GM19023 (cell line): ENCODE data around the gene STUM.
"Not testable (repeated sequence)": the region's sequence is repeated elsewhere in the genome, so short reads cannot be mapped to it uniquely, and the experiment has no call there.

Source experiments
- ATAC-seq: cut with Tn5 transposase; IDR thresholded peaks from one replicate; pipeline ENCODE4 v1.9.1; 2021; ENCODE audit warnings: mild to moderate bottlenecking, moderate library complexity; ENCODE audit not compliant: unreplicated experiment

Gene STUM

DNA sequence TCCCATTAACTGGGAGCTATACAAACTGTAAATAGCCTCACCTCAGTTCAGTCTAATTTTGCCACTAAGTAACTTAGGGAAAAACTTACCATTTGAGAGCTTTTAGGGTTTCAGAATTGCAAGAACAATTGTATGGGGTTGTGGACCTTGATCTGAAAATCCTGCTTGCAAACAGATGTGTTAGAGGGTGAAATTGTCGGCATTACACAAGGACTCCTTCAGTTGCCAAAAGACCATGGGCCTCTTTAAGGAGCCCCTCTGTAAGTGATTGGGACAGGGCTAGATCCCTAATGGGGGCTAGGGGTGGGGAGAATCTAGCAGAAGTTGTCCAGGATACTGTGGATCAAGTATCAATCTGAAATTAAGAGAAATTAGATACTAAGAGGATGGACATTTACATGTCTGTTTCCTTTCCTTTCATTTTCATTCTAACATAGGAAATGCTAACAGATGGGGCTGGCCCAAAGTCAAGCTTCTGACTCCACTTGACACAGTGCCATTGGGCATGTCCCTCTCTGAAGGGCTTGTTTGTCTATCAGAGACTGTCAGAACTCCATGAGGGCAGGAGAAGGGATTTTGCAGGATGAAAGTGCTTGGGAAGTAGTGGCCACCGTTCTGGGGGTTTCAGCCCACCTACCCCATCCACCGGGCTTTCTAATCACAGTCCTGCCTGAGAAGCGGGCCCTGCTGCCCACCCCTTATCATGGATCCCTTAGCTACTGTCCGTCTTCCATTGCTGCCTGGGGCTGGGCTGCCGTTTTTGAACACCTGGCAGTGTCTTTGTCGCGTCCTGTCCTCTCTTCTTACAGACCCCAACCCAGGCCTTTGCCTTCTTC lies 54.7 kb downstream of the STUM start:
- ATAC-seq: no peak

GRCh38 chr1:226603858-226604559 lies 55.4 kb downstream of the STUM start:
- ATAC-seq: no peak

GRCh38 chr1:226604560-226605317 lies 56.2 kb downstream of the STUM start:
- ATAC-seq: no peak

GRCh38 chr1:226605318-226605950 lies 56.9 kb downstream of the STUM start:
- no peak for ATAC-seq

GRCh38 chr1:226606311-226607267 lies 58.0 kb downstream of the STUM start:
- ATAC-seq: no peak

- no peak for ATAC-seq
Observed at GRCh38 chr1:226607268-226607660, 58.7 kb downstream of the STUM start.

GRCh38 chr1:226607821-226608220 lies 59.3 kb downstream of the STUM start:
- ATAC-seq: no peak

DNA sequence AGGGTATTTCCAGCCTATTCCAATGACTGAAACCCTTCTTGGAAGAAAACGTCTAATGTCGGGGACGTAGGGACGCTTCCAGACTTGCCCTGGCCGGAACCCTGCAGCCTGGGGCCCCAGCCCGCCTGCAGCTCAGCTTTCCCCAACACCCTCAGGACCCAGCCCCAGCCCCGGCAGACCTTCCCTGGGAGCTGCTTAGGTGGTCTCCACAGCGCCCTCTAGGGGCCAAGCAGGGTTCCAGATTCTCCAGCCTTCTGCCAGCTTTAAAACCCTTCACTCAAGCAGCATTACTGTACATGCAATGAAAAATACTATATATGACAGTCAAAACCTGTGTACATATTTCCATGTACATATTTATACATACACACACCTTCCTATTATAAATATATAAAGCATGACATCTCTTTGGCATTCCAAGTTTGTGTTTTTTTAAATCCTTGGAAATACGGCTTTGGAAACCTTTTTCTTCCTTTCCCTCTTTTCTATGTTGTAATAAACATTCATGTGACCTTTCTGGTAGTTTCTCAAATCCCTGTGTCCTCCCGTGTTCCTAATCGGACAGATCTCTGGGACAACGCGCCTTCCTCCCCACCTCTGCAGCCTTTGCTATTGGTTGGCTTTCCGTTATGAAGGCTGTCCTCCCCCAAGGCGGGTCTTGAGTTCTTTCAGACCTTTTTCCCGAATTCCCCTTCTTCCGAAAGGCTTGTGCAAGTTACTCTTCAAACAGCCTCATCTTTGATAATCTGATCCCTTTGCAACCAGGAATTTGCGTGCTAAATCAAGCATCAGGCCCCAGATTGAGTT lies 60.3 kb downstream of the STUM start:
- no peak for ATAC-seq

DNA sequence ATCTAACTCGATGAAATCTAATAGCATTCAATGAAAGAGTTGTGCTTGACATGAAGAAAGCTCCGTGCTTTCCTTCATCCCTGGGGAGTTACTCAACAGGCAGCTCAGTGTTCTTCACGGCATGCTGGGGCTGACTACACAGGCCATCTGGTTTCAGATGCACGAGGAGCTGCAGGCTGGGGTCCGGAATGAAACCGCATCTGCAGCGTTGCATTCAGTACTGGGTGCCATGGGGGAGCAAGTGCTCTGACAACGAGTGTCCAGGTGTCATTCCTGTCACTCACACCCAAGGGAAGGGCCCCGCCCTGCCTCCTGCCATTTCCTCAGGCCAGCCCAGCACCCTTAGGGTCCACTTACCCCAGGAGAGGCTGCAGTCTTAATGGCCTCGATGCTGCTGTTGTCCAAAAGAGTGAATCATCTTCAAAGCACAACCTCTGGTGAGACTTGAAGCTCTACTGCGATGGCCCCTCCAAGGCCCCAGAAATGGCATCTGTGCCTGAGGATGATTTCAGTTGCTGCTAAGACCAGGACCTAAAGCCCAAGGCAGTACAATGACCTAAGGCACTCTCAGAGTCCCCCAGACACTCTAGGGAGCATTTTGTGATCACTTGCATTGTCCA lies 61.4 kb downstream of the STUM start:
- ATAC-seq: no peak

GRCh38 chr1:226610671-226611070 lies 62.1 kb downstream of the STUM start:
- no peak for ATAC-seq

DNA sequence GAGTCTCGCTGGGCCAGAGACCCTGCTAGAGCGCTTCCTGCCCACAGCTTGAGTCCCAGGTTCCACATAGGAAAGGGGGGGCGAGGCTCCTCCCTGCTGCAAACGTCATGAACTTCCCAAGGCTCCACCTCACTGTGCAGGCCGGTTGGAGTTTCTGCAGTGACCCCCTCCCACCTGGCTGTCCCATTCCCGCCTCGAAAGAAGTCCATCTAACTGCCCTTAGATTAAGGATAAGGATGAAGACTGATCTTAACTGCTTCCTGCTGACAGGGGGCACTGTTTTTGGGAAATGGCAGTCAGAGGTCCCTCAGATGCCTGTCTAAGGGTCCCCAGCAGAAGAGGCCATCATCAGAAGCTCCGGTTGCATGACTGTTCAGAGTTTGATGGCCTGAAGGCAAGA lies 62.7 kb downstream of the STUM start:
- ATAC-seq: no peak

- not testable (repeated sequence) for ATAC-seq
Observed at GRCh38 chr1:226611980-226612379, 63.4 kb downstream of the STUM start.

GRCh38 chr1:226615876-226616275 lies 67.3 kb downstream of the STUM start:
- no peak for ATAC-seq

DNA sequence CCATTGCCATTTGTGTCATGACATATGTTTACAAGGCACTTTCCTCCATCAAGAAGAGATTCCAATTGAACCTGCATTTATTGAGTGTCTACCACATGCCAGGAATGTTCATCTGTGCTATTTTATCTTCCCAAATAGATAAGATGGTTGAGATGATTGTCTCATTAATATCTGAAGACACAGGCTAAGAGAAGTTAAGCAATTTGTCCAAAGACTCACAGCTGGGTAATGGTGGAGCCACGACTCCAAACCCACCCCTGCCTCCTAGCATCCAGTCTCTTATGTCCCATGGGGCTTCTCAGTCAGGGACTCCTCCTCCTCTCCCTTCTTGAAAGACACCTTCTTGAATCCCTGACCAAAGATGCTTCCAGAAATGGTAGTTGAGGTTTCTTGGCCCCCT lies 68.1 kb downstream of the STUM start:
- no peak for ATAC-seq

- no peak for ATAC-seq
Observed at GRCh38 chr1:226617109-226617508, 68.5 kb downstream of the STUM start.

GRCh38 chr1:226617719-226618118 lies 69.2 kb downstream of the STUM start:
- not testable (repeated sequence) for ATAC-seq

DNA sequence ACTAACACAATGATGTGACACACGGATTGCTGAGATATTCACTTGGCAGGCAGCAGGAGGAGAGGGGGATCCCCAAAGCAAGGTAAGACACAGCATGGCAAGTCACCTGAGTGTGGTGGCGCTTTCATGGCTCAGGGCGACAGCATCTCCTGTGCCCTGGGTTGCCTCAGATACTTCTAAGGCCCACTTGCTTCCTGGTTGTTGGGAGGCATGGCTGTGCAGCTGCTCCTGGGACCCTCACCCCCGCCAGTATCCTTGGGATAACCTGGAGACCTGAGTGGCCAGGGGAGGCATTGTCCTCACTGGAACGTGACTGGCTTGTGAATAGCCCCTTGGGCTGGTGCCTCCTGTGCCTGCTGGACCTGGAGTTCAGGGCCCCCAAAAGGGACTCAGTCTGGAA lies 69.8 kb downstream of the STUM start:
- ATAC-seq: no peak

DNA sequence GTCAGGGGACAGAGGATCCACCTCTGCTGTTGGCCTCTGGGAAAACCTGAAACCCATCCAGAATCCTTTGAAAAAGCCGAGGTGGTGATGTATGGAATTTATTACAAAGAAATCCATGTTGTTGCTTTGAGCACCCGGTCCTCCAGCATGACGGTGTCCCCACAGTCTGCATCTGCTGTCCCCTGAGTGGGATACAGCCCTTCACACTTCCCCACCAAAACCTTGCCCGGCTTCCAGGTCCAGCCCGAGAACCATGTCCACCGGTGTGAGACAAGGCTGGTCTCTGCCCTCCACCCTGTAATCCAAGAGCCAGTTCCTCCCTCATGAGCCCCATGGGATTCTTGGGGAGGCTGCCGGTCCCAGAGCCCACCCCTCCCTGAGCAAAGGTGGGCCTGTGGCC lies 70.5 kb downstream of the STUM start:
- ATAC-seq: no peak

DNA sequence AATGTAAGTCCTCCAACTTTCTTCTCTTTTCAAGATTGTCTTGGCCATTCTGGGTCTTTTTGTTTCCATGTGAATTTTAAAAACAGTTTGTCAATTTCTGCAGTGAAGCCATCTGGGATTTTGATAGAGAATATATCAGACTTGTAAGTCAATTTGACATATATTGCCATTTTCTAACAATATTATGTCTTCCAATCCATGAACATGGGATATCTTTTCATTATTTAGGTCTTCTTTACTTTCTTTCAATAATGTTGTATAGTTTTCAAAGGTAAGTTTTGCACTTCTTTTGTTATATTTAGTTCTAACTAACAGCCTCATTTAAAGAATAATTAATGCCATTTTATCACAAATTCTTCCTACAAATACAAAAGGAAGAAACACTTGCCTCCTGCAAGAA lies 73.4 kb downstream of the STUM start:
- no peak for ATAC-seq
